Activated CD8-positive, alpha-beta T cell treated with anti-CD3 and anti-CD28 coated beads, Interleukin-2, amount 10 ng/mL, durations not matched to agents 7 days and 5 days (primary cell): ENCODE results near the gene NMT1. TPM values are rescaled to one million over a fixed set of nuclear protein-coding genes. Genes with fewer than 3 reads are reported as not detected.
A peak's percentile ranks its signal among the peaks of the same experiment; 100 is the strongest.
"Not testable (repeated sequence)": the region's sequence is repeated elsewhere in the genome, so short reads cannot be mapped to it uniquely, and the experiment has no call there.

Experiments
- ATAC-seq: fragments of 150-1000 bp; cut with Tn5 transposase; one replicate; pipeline ENCODE4 v1.10.0; 2021; ENCODE audit warnings: moderate library complexity
- CTCF ChIA-PET: fragments of 350-600 bp; sonication (Branson Sonifier 250); formaldehyde crosslinking; loops from one replicate; lab custom pipeline; 2021; ENCODE audit warnings: antibody characterized with exemption; lab: Charles Lee
- POLR2A ChIA-PET: fragments of 350-600 bp; sonication (Branson Sonifier 250); formaldehyde crosslinking; loops from one replicate; lab custom pipeline; 2021; ENCODE audit warnings: antibody characterized with exemption; lab: Charles Lee
- DNase-seq: peaks from one replicate; pipeline ENCODE4 v3.0.0-alpha.2; 2020
- H3K27ac Mint-ChIP-seq: one replicate; pipeline ENCODE4 v1.8.0; 2021; ENCODE audit warnings: mild to moderate bottlenecking, mixed read lengths
- H3K27me3 Mint-ChIP-seq: one replicate; pipeline ENCODE4 v1.8.0; 2021; ENCODE audit warnings: low read depth, mixed read lengths
- H3K36me3 Mint-ChIP-seq: one replicate; pipeline ENCODE4 v1.8.0; 2021; ENCODE audit warnings: low read depth, mixed read lengths
- H3K4me1 Mint-ChIP-seq: one replicate; pipeline ENCODE4 v1.8.0; 2021; ENCODE audit warnings: low read depth, mixed read lengths
- H3K4me3 Mint-ChIP-seq: one replicate; pipeline ENCODE4 v1.8.0; 2021; ENCODE audit warnings: mild to moderate bottlenecking, mixed read lengths
- H3K9me3 Mint-ChIP-seq: one replicate; pipeline ENCODE4 v1.8.0; 2022; ENCODE audit warnings: mixed read lengths; ENCODE audit not compliant: insufficient read depth
- total RNA-seq, 2 experiments: library from RNA; stranded (reverse); gene quantifications; one replicate each; pipeline ENCODE4 v1.2.3, GENCODE V29; 2021

Gene NMT1
- total RNA-seq, 2 experiments from 2014 or later, result 125 to 143 TPM

DNA sequence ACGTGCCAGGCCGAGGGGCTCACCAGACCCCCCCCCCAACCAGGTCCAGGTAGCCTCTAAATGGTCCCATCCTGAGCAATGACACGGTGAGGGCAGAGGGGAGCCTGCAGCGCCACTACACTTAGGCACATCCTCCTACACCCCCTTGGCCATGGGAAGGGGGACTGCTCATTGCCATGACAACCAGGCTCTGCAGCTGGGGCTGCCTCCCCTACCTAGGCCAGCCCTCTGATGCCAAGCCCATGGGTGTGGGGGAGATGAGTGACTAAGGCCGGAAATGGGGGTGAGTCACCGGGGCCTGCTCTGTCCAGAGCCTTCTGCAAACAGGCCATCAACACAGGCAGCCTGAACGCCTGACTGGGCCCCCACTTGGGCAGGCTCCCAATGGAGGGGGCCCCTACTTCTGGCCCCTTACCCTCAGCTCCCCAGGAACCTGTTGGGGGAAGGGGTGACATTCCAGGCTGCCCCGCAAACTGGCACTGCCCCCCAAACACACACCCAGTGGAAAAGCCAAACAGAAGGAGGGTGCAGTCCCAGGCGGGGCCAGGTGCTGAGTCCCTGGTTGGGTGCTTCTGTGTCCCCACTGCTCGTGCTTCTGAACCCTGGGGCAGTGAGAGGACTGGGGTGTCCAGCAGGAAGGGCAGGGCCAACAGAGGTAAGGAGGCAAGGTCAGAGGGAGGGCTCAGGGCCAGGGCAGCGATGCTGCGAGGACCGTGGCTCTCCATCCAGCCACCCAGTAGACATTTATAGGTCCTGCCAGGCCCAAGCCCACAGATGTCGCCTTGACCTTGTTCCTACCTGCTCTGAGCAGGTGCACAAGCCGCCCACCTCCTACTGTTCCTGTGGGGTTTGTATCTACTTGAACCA, 63.0 kb downstream of the NMT1 start:
- POLR2A ChIA-PET, result no interaction called here
- peaks cover 12% of the 10 kb centered on the region for H3K27me3 Mint-ChIP-seq
- CTCF ChIA-PET, result interaction anchor here (1.9 kb wide), 1 partner anchor 11 kb away, joined by 9 read pairs; the partner anchor contains the start of gene ACBD4

DNA sequence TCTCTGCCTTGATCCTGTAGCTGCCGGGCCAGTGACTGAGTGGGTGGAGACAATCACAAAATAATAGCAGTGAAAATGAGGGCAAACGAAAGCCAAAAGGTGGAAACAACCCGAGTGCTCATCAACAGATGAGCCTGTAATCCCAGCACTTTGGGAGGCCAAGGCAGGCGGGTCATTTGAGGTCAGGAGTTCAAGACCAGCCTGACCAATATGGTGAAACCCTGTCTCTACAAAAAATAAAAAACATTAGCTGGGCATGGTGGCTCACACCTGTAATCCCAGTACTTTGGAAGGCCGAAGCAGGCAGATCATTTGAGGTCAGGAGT, 63.6 kb downstream of the NMT1 start:
- peaks cover 12% of the 10 kb centered on the region for H3K27me3 Mint-ChIP-seq
- H3K4me1 Mint-ChIP-seq, POLR2A ChIA-PET, H3K27ac Mint-ChIP-seq, H3K9me3 Mint-ChIP-seq, ATAC-seq, DNase-seq, H3K36me3 Mint-ChIP-seq, H3K4me3 Mint-ChIP-seq: not testable (repeated sequence)
- CTCF ChIA-PET, result interaction anchor here (0.8 to 1.9 kb wide), 3 partner anchors 11 to 25 kb away, joined by 3 to 9 read pairs (median 3); partner anchors contain the start of gene ACBD4

More for the DNA sequence above, 63.0 kb downstream of the NMT1 start:
- DNase-seq (no peak), ATAC-seq (peak; percentile 25)
- H3K4me3 Mint-ChIP-seq, result no peak overlapping the region
- H3K9me3 Mint-ChIP-seq, result no peaks in the 10 kb centered on the region
- H3K4me1 Mint-ChIP-seq, result no peaks in the 10 kb centered on the region
- no peaks in the 10 kb centered on the region for H3K36me3 Mint-ChIP-seq
- no peak overlapping the region for H3K27ac Mint-ChIP-seq

DNA sequence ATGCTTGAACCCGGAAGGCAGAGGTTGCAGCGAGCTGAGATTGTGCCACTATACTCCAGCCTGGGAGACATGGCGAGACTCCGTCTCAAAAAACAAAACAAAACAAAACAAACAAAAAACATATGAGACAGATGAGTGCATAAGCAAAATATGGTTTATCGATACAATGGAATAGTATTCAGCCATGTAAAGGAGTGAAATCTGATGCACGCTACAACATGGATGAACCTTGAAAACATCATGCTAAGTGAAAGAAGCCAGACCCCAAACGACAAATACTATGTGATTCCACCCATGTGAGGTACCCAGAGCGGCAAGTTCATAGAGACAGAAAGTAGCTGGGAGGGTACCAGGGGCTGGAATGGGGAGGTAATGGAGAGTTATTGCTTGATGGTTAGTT, 64.4 kb downstream of the NMT1 start:
- ATAC-seq (no peak), DNase-seq (no peak)
- ChIA-PET POLR2A (no interaction called here), CTCF (interaction anchor here (0.8 to 0.9 kb wide), 2 partner anchors 10 to 24 kb away, joined by 3 read pairs; partner anchors contain the start of gene ACBD4)
- no peaks in the 10 kb centered on the region for H3K9me3 Mint-ChIP-seq
- H3K4me1 Mint-ChIP-seq, result no peaks in the 10 kb centered on the region
- H3K36me3 Mint-ChIP-seq, result no peaks in the 10 kb centered on the region
- no peak overlapping the region for H3K4me3 Mint-ChIP-seq
- peaks cover 9% of the 10 kb centered on the region for H3K27me3 Mint-ChIP-seq
- no peak overlapping the region for H3K27ac Mint-ChIP-seq

DNA sequence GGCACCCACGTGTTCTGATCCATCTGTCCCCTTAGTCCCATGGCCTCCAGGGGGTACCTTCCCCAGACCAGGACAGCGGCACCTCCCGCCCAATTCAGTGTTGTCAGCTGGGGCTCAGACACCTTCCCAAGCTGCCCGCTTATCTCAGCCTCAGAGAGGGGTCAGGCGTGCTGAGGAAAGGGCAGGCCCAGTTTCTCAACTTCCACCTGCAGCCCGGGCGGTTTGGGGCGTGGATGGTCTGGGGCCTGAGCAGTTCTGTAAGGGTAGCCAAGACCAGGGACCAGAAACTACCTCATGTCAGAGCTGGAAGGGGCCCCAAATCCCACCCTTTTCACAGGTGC, 66.1 kb downstream of the NMT1 start:
- H3K27ac Mint-ChIP-seq, result no peak overlapping the region
- peaks cover 12% of the 10 kb centered on the region for H3K27me3 Mint-ChIP-seq
- DNase-seq (no peak), ATAC-seq (no peak)
- no peak overlapping the region for H3K4me3 Mint-ChIP-seq
- peaks cover 2% of the 10 kb centered on the region for H3K4me1 Mint-ChIP-seq
- no peaks in the 10 kb centered on the region for H3K9me3 Mint-ChIP-seq
- ChIA-PET POLR2A (no interaction called here), CTCF (interaction anchor here (2.1 kb wide), 1 partner anchor 8 kb away, joined by 5 read pairs; the partner anchor contains the start of gene ACBD4)
- no peaks in the 10 kb centered on the region for H3K36me3 Mint-ChIP-seq

DNA sequence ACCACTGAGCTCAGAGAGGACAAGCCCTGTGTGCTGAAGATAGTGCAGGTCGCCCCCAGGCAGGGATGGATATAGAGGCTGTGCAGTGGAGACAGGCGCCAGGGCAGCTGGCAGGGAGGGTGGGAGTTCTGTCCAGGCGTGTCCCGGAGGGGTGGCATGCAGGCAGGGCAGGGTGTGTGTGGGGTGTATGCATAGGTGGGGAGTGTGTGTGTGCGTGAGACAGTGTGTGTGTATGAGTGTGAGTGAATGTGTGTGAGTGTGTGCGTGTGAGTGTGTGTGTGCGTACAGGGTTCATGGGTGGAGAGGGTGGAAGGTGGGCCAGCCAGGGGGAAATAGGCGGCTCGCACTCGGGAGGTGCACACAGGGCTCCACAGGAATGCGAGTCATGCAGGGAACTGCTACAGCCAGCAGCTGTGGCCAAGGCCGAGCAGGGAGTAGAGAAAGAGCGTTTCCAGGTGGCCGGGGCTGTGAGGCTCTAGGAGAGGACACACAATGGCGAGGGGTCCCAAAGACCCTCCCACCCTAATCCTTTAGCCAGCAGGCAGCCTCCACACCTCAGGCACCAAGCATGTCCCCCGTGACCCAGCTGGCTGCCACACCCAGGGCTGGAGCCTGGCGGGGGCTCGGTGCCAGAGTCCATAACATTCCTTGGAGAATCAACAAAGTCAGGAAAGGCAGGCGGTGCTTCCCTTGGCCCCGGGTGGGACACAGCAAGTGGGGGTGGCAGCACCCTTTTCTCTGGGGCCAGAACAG, 66.6 kb downstream of the NMT1 start:
- ChIA-PET POLR2A (no interaction called here), CTCF (interaction anchor here (1.9 to 2.1 kb wide), 3 partner anchors 8 to 28 kb away, joined by 5 to 7 read pairs (median 5); partner anchors contain the start of gene ACBD4)
- DNase-seq (no peak), ATAC-seq (no peak)
- no peak overlapping the region for H3K4me3 Mint-ChIP-seq
- H3K9me3 Mint-ChIP-seq, result no peaks in the 10 kb centered on the region
- H3K27ac Mint-ChIP-seq, result no peak overlapping the region
- peaks cover 2% of the 10 kb centered on the region for H3K4me1 Mint-ChIP-seq
- peaks cover 10% of the 10 kb centered on the region for H3K27me3 Mint-ChIP-seq
- H3K36me3 Mint-ChIP-seq, result no peaks in the 10 kb centered on the region

DNA sequence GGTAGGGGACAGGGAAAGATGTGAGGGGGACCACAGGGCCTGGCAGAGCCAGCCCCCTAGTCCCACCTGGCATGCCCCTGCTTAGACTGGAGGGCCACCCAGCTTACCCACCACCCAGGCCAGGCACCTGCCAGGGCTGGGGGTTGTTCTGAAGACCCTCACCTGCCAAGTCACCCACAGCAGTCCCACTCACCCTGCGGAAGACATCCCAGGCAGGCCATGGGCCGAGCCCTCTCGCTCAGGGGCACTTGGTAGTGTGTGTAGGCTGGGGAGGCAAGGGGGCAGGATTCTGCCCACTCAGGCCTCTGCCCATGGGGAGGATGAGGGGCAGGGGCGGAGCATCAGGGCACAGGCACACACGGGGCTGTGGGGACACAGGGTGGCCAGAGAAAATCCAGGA, 67.2 kb downstream of the NMT1 start:
- H3K27me3 Mint-ChIP-seq, result peaks cover 10% of the 10 kb centered on the region
- no peak overlapping the region for H3K27ac Mint-ChIP-seq
- DNase-seq (no peak), ATAC-seq (no peak)
- ChIA-PET POLR2A (no interaction called here), CTCF (interaction anchor here (1.9 to 2.0 kb wide), 2 partner anchors 10 to 29 kb away, joined by 5 to 7 read pairs; no protein-coding TSS in a partner anchor)
- no peak overlapping the region for H3K4me3 Mint-ChIP-seq
- H3K4me1 Mint-ChIP-seq, result peaks cover 5% of the 10 kb centered on the region
- no peaks in the 10 kb centered on the region for H3K9me3 Mint-ChIP-seq
- no peaks in the 10 kb centered on the region for H3K36me3 Mint-ChIP-seq

DNA sequence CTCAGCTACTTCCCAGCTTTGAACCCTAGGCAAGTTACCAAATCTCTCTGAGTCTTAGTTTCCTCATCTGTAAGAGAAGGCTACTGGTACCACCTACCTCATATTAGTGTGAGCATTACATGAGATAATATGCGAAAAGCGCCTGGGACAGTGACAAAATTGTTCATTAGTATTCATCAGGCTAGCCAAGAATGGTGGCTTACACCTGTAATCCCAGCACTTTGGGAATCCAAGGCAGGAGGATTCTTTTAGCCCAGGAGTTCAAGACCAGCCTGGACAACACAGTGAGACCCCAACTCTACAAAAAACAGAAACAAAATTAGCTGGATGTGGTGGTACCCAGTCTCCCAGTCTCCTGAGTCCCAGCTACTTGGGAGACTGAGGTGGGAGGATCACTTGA, 67.9 kb downstream of the NMT1 start:
- Mint-ChIP-seq H3K27ac (no peak overlapping the region), H3K4me3 (no peak overlapping the region), H3K4me1 (peaks cover 8% of the 10 kb centered on the region), H3K36me3 (no peaks in the 10 kb centered on the region), H3K9me3 (no peaks in the 10 kb centered on the region), H3K27me3 (peaks cover 10% of the 10 kb centered on the region)
- DNase-seq (no peak), ATAC-seq (no peak)
- CTCF ChIA-PET, result interaction anchor here (1.9 to 2.0 kb wide), 2 partner anchors 10 to 30 kb away, joined by 5 to 7 read pairs; no protein-coding TSS in a partner anchor
- POLR2A ChIA-PET, result no interaction called here

DNA sequence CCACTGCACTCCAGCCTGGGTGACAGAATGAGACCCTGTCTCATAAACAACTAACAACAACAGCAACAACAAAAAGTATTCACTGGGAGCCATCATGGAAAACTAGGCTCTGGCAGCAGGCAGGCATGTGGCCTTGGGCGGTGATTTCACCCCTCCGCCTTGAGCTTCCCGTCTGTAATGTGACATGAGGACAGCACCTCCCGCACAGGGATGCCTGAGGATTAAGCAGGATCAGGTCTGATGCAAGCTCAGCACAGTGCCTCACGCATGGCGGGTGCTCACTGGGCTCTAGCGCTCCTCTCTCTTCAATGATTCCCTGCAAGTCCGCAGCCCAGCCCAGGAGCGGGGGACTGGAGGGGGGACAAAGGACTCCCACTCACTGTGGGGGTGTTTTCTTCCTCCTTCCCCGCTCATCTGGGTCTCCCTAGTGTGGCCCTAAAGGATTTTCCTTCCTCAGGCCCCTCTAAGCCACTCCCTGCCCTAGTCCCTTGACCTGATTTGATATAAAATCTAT, 68.4 kb downstream of the NMT1 start:
- no peak overlapping the region for H3K27ac Mint-ChIP-seq
- no peak for ATAC-seq
- DNase-seq, result no peak
- peaks cover 10% of the 10 kb centered on the region for H3K27me3 Mint-ChIP-seq
- peaks cover 8% of the 10 kb centered on the region for H3K4me1 Mint-ChIP-seq
- H3K4me3 Mint-ChIP-seq, result no peak overlapping the region
- ChIA-PET CTCF (interaction anchor here (0.7 to 2.0 kb wide), 3 partner anchors 11 to 30 kb away, joined by 3 to 7 read pairs (median 5); no protein-coding TSS in a partner anchor), POLR2A (no interaction called here)
- no peaks in the 10 kb centered on the region for H3K9me3 Mint-ChIP-seq
- H3K36me3 Mint-ChIP-seq, result no peaks in the 10 kb centered on the region

DNA sequence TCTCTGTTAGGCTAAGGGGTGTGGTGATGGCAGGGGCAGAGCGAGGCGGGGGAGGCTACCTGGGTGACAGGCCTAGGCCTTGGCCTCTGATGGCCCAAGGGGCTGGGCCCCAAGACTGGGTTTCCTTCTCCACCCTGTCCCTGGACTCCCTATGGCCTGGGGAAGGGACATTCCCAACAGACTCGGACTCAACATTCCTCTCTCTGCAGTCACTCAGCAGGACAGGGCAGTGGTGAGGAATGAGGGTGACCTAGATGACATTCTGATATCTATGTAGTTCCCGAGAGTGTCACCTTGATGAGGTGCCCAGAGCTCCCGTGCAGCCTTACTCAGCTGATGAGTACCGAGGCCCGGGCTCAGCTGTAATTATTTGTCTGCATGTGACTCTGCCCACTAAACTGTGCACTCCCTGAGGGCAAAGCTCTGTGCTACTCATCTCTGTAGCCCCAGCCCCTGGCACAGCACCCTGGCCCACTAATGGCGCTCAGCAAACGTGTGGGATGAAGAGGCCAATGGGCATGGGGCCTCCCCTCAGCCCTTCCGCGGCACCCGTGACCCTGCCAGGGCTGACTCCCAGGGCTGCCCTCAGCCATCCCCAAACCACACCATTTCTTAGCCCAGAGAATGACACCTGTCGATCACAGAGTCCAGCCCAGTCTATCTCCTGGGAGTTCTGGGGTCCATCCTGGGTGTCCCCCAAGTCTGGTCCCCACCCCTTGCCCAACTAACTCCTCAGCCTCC, 69.0 kb downstream of the NMT1 start:
- ATAC-seq, result no peak
- H3K9me3 Mint-ChIP-seq, result no peaks in the 10 kb centered on the region
- no peaks in the 10 kb centered on the region for H3K36me3 Mint-ChIP-seq
- H3K4me3 Mint-ChIP-seq, result no peak overlapping the region
- no peak overlapping the region for H3K27ac Mint-ChIP-seq
- peaks cover 9% of the 10 kb centered on the region for H3K4me1 Mint-ChIP-seq
- no peak for DNase-seq
- ChIA-PET POLR2A (interaction anchor here (1.0 kb wide), 1 partner anchor 22 kb away, joined by 4 read pairs; no protein-coding TSS in a partner anchor), CTCF (interaction anchor here (0.7 kb wide), 1 partner anchor 25 kb away, joined by 3 read pairs; no protein-coding TSS in a partner anchor)
- peaks cover 10% of the 10 kb centered on the region for H3K27me3 Mint-ChIP-seq

DNA sequence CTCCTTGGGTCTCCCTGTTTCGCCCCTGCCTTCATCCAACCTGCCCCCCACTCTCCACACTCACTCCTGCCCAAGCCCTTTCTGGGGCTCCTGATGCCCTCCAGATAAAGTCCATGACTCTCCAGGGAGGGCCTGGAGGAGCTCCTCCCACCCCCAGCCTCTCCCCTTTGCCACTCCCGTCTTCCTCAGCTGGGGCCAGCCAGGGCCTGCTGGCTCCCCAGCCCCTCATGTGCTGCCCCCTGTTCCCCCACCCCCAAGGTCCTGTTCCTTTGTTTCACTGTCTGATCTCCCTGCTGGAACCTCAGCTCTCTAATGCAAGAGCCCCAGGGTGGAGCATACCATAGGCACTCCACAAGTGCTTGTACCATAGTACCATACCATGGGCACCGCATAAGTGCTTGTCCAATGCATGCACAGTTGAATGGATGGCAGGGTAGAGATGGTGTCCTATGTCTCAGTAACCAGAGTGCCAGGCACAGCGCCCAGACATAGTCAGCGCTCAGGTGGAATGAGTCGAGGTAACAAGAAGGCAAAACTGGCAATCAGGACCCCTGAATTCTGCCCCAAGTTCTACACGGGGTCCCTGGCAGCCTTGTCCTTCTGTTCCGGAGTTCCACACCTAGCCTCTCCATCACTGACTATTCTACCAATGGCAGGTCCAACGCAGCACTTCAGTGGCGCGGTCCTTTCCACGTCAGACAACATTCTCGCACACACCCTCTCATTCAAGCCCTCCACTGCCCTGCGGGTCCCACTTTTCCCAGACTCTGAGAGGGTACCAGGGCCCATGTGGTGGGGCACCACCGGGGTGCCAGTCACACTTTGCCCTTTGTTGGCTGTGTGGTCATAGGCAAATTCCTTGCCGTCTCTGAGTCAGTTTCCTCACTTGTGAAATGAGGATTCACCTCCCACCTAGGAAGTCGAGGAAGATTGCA, 69.8 kb downstream of the NMT1 start:
- ATAC-seq (no peak), DNase-seq (no peak)
- no peaks in the 10 kb centered on the region for H3K36me3 Mint-ChIP-seq
- peaks cover 13% of the 10 kb centered on the region for H3K4me1 Mint-ChIP-seq
- H3K27ac Mint-ChIP-seq, result no peak overlapping the region
- CTCF ChIA-PET, result interaction anchor here (0.9 kb wide), 1 partner anchor 61 kb away, joined by 3 read pairs; no protein-coding TSS in a partner anchor
- peaks cover 10% of the 10 kb centered on the region for H3K27me3 Mint-ChIP-seq
- POLR2A ChIA-PET, result interaction anchor here (1.0 to 1.1 kb wide), 2 partner anchors 17 to 21 kb away, joined by 3 to 4 read pairs; partner anchors contain the start of gene HEXIM1
- peak overlapping the region; percentile 67 for H3K4me3 Mint-ChIP-seq
- no peaks in the 10 kb centered on the region for H3K9me3 Mint-ChIP-seq
